SKM-1 (cell line): ENCODE data around the gene RRP15.

Experiments
- DNase-seq: peaks from one replicate; lab custom pipeline; 2025; ENCODE audit not compliant: unreplicated experiment; lab: John Stamatoyannopoulos, UW

The RRP15 gene

DNA sequence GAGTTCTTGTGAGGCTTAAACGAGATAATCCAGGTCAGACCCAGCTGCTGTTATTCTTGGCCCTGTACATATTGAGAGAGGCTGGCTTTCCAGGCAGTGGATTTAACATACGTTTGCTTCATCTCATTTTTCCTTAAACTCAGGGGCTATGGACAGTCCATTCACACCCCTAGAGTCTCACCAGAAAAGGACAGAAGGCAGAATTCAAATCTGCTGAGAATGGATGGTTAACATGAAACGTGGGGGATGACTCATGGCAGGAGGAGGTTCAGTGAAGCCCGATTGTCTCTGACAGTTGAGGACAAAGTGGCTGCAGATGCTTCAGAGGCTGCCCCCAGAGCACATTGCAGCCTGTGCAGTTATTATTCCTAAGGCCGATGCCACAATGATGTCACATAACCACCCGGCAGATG lies 99.5 kb downstream of the RRP15 start:
- no peak for DNase-seq
